ENCODE results near the gene CXCL8. TPM values are rescaled to one million over a fixed set of nuclear protein-coding genes. Genes with fewer than 3 reads are reported as not detected.
A peak's percentile ranks its signal among the peaks of the same experiment; 100 is the strongest.

Gene CXCL8
- total RNA-seq, 1 experiment from 2014 or later: 0.82 TPM

GRCh38 chr4:73705056-73705432 is 35.3 kb upstream of the CXCL8 start:
- H3K27me3 ChIP-seq (ENCODE audit: control insufficient read depth, insufficient read depth, low read length): no peaks in the 10 kb centered on the region
- ChIA-PET CTCF (no interaction called here), POLR2A (no interaction called here)
- TF ChIP-seq POLR2AphosphoS5 (IDR thresholded peaks at IDR 0.05; ENCODE audit: low read depth, low read length) (no peak), SIN3A (IDR thresholded peaks at IDR 0.05; ENCODE audit: borderline replicate concordance, insufficient read depth, low read depth, low read length) (no peak), REST (IDR thresholded peaks at IDR 0.05; ENCODE audit: insufficient read depth in 1 of 2, low read depth in 2 of 2, low read length in 1 of 2) (no peak), TCF7L2 (IDR thresholded peaks at IDR 0.05; ENCODE audit: low read depth, low read length) (no peak), CTCF (IDR thresholded peaks at IDR 0.05) (no peak)
- intact Hi-C loops (cut with micrococcal nuclease; ENCODE audit: unreplicated experiment) (no loop called here), in situ Hi-C loops (cut with HindIII; ENCODE audit: low pct_unique_long_range_greater_than_20kb, low sequenced_read_pairs) (no loop called here)
- H3K9me3 ChIP-seq (ENCODE audit: control insufficient read depth, insufficient read depth, low read depth, low read length): peaks cover 1% of the 10 kb centered on the region; the same call in 1 of the 2 replicates
- BruUV-seq (replicated peaks): no TSS peak
- H3K36me3 ChIP-seq (ENCODE audit: control insufficient read depth, insufficient read depth, low read length): no peaks in the 10 kb centered on the region
- no peak overlapping the region for H3K4me3 ChIP-seq (ENCODE audit: low read depth in 2 of 2, low read length in 2 of 2)
- no peak for ATAC-seq
- DNase-seq (ENCODE audit: low read depth, low spot score): no peak
- peaks cover 21% of the 10 kb centered on the region for H3K4me1 ChIP-seq (ENCODE audit: control insufficient read depth, insufficient read depth, low read length)
- peak overlapping the region; percentile 97 for H3K27ac ChIP-seq (ENCODE audit: low read length)

- in situ Hi-C loops (cut with HindIII; ENCODE audit: low pct_unique_long_range_greater_than_20kb, low sequenced_read_pairs): no loop called here
- POLR2A ChIA-PET: no interaction called here
- TF ChIP-seq CTCF (IDR thresholded peaks at IDR 0.05) (no peak), POLR2AphosphoS5 (IDR thresholded peaks at IDR 0.05; ENCODE audit: low read depth, low read length) (no peak), TCF7L2 (IDR thresholded peaks at IDR 0.05; ENCODE audit: low read depth, low read length) (no peak), REST (IDR thresholded peaks at IDR 0.05; ENCODE audit: insufficient read depth in 1 of 2, low read depth in 2 of 2, low read length in 1 of 2) (no peak), SIN3A (IDR thresholded peaks at IDR 0.05; ENCODE audit: borderline replicate concordance, insufficient read depth, low read depth, low read length) (no peak)
- peaks cover 21% of the 10 kb centered on the region for H3K4me1 ChIP-seq (ENCODE audit: control insufficient read depth, insufficient read depth, low read length)
- intact Hi-C loops (cut with micrococcal nuclease; ENCODE audit: unreplicated experiment): no loop called here
- peaks cover 4% of the 10 kb centered on the region; the same call in 1 of the 2 replicates for H3K9me3 ChIP-seq (ENCODE audit: control insufficient read depth, insufficient read depth, low read depth, low read length)
- no peak for ATAC-seq
- H3K27me3 ChIP-seq (ENCODE audit: control insufficient read depth, insufficient read depth, low read length): no peaks in the 10 kb centered on the region
- DNase-seq (ENCODE audit: low read depth, low spot score): no peak
- H3K27ac ChIP-seq (ENCODE audit: low read length): peak overlapping the region; percentile 97
- H3K36me3 ChIP-seq (ENCODE audit: control insufficient read depth, insufficient read depth, low read length): no peaks in the 10 kb centered on the region
- H3K4me3 ChIP-seq (ENCODE audit: low read depth in 2 of 2, low read length in 2 of 2): no peak overlapping the region
- CTCF ChIA-PET: no interaction called here
- BruUV-seq (replicated peaks): no TSS peak
Measured at GRCh38 chr4:73705721-73706120, 34.6 kb upstream of the CXCL8 start.

Measured in Panc1 (cell line).